Measurements from ENCODE around the gene TMEM158.

TMEM158 gene

DNA sequence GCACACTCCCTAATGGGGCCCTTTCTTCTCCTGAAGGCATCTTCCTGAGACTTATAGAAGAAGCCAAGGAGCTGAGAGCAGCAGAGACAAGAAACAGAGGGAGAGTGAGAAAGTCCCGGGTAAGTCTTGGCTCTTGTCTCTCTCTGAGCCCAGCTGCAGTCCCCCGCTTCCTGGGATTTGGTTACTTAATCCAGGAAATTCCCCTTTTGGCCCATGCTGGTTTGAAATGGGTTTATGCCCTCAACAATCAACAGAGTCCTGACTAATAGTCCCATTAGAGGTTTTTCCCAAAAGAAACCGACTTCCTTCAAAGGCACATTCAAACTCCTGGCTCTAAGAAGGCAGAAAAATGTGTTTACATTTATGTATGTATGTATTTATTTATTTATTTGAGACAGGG, 22.0 kb downstream of the TMEM158 start:
- DNase-seq (ENCODE audit: low read depth in 3 of 3) = no peak

DNA sequence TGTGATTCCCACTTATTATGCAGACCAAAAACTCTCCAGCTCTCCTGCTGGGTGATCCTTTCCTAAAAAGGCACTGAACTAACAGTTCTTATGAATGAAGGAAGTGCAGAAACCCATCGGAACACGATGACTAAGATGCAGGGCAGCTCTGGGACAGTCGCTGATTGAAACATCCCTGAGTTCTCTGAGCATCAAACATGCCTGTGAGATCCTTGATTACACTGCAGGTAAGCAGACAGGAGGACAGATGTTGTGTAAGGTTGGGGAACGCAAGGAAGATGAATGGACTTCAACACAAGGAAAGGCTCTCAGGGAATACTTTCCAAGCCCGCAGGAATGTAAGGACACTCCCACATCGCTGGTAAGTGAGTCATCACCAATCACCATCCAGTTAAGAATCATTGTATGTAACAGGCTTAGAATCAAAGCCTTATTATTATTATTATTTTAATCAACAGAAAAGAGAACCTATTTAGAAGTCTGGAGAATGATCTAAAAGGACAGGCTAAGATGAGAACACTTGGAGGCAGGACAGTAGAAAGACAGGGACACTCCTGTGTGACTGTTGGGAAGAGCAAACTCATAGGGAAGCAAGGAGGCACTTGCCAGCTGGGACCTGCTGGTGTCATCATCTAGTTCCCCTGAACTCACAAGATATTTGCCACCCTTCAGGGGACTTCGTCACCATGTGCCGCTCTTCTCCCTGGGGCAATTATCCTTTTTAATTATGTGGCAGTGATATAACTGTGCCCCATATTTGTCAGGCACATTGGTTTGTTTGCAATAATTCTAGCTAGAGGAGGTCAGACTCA, 26.0 kb downstream of the TMEM158 start:
- no peak for DNase-seq (ENCODE audit: low read depth in 3 of 3)

DNA sequence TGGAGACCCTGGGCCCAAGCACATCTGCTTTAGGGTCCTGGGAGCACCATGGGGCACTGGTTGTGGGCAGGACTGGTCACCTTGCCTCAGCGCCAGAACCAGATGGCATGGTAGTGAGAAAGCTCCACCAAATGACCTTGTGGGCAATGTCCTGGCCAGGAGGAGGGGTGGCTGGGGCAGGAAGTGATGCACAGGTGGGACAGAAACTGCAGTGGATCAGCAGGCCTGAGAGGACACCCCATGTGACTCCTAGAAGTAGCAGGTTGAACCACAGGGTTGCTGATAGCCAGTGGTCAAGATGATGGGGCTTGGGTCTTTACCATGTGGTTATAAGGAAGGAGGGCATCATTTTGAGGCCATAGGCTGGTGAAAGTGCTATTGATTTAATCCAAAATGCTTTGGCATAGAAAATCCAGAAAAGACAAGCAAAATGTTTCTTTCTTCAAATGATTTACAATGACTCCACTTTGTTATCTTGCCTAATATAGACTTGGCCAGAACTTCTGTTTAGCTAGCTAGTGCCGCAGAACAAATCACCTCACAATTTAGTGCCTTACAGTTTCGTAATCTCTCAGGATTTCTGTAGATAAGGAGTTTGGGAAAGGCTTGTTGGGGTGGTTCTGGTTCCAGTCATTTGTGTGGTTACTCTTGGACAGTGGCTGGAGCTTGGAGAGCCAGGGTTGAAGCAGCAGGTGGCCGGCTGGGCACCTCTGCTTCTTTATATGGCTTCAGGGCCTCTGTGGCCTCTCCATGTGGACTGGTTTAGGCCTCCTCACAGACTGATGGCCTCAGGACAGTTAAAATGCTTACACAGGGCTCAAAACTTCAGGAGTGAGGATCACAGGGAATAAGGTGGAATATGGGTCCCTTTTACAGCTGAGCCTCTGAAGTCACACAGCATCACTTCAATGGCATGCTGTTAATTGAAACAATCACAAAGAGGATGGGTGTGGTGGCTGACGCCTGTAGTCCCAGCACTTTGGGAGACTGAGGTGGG, 27.5 kb downstream of the TMEM158 start:
- no peak for DNase-seq (ENCODE audit: low read depth in 3 of 3)

DNA sequence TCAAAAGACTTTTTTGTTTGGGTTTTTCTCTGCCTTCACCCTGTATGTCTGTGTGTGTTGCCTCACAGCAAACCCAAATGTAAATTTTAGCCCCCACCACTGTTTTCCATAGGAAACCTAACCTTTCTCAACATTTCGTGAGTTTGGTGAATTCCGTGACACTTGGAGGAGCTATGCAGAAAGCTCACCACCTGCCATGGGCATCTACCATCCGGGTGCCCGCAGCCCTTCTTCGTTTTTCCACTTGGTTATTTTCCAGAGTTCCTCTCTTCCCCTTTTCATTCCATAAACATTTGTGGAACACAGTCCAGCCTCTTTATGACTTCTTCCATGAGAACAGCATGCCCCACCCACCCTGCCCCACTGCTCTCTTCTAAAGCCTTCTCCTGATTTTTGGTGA, 31.3 kb downstream of the TMEM158 start:
- DNase-seq (ENCODE audit: low read depth in 3 of 3) = no peak

DNA sequence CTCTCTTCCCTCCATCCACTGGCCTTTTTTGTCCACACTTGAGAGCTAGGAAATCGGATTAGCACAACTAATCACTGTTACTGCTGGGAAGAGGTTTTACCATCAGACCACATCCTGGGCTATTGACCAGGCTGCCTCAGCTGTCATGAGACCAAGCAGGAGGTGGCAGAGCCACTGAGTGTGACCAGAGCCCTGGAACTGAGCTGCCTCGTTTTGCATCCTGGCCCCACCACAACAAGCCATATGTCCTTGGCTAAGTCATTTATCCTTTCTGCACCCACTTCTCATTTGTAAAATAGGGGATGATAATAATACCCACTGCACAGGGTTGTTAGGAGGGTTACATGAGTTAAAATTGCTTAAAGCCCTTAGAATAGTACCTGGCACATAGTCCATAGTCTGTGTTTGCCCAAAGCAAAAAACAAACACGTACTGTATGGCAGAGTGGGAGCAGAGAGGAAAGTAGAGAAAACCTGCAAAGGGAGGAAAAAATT, 34.1 kb downstream of the TMEM158 start:
- no peak for DNase-seq (ENCODE audit: low read depth in 3 of 3)

DNA sequence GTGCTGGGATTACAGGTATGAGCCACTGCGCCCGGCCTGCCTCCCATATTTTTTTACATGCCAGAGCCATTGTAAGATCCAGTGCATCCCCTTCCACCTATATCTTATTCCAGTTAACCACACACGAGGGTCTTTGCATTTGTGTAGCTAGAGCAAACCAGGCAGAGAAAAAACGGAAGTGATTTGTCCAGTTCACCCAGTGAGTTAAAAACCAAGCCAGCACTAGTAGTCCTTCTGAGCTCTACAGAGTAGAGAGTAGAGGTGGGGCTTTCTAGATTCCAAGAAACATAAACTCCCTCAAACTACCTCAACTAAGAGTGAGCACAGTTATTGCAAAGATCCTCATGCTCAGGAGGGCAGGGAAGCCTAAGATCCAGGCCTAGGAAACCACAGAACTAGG, 34.7 kb downstream of the TMEM158 start:
- DNase-seq (ENCODE audit: low read depth in 3 of 3) = no peak

DNA sequence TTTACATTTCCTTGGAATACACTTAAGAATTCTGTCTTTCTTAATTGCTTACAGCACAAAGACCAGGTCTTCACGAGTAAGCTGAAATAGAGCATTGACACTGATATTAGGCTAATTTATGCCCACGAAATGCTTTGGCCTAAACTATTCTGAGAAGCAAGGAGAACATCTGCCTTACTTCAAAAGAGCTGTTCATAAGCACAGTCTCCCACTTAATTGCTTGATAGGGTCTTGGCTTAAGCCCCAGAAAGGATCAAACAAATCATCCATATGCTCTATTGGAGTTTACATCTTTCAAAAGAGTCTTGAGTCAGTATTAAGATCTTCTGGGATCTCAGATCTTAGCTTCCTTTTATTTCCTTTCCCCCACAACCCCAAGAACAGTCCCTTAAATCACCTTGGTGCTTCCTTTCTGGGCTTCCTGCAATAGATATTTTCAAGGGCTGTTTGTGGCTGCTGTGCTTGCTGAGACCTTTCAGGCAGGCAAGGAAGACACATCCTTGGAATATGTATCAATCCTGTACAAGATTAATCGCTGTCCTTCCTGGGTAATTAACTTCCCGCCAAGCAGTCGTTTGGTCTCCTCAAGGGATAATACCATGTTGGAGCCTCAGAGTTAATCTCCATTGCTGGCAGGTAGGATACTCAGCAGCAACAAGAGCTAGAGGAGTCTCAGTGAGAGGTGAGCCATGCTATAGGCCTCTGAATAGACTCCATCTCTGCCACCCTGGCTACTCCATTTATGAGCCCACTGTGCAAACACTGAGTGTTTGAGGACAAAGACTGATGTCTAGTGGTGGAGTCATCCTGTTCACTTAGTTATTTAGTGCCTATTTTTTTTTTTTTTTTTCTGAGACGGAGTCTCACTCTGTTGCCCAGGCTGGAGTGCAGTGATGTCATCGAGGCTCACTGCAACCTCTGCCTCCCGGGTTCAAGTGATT, 37.1 kb downstream of the TMEM158 start:
- no peak for DNase-seq (ENCODE audit: low read depth in 3 of 3)

DNA sequence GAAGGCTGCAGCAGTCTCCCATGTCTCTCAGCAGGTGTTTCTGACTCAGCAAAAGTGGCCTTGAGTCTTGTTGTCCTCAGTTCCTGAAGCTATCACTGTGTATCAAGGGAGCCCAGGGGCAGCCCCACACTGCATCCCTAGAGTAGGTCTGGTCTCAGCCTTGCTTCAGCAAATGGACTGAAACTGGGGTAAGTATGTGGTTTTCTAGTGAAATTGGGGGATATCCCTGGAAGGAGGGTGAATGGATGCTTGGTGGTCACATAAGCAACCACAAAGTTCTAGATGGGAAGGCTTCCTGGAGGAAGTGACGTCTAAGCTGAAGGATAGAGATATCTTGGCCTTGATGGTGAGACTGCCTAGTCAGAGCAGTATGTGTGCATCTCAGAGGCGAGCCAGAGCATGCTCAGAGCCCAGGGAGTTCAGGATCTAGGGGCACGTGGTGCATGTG, 38.4 kb downstream of the TMEM158 start:
- peak in 1 of 3 experiments; percentile 27 for DNase-seq (ENCODE audit: low read depth in 3 of 3)

DNA sequence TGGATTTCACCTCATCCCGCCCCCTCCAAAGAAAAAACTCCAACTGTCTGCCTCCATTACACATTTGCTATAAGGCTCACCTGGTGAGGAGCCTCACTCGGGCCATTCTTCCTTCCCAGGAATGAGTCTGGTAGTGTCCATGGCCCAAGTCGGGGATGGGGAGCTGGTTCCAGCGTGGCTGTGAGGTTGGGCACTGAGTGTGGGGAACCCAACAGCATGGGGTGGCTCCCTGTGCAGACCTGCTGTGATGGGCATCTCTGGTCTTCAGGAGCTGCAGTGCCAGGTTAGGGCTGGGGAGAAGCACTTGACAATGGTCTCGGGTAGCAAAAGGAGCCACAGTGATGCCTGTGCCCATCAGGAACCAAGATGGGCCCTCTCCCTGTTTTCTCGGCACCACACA, 39.2 kb downstream of the TMEM158 start:
- no peak for DNase-seq (ENCODE audit: low read depth in 3 of 3)

DNA sequence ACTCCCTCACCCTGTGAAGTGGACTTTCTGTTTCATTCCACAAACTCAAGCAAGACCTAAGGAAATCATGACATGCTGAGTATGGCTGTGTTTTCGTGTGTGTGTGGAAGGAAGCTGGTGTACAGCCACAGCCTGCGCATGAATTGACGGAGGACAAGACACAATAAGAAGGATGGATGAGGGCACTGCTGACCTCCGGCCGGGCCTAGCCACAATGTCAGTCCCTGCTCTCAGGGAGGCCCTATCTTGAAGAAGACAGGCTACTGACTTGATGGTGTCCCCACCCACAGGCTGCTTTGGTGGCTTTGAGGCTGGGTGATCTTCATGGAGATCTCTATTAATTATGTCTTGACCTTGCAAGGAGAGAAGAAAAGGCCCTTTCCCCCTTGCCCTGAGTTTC, 40.6 kb downstream of the TMEM158 start:
- DNase-seq (ENCODE audit: low read depth in 3 of 3) = no peak

DNA sequence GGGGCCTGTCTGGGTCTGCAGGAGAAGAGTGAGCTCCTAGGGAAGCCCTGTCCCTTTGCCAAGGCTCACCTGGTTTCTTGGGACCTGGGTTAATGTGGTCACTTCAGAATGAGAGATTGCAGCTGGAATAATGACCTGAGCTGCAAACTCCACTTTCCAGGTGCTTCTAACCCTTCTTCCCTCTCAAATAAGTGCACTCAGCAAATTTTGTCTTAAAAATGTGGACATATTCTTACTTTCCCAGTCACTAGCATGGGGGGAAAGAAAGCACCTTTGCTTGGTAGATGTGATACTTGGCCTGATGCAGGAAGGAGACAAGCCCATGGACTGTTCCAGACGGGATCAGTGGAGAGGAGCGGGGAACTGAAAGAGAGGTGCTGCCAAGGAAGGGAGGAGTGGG, 41.0 kb downstream of the TMEM158 start:
- no peak for DNase-seq (ENCODE audit: low read depth in 3 of 3)

DNA sequence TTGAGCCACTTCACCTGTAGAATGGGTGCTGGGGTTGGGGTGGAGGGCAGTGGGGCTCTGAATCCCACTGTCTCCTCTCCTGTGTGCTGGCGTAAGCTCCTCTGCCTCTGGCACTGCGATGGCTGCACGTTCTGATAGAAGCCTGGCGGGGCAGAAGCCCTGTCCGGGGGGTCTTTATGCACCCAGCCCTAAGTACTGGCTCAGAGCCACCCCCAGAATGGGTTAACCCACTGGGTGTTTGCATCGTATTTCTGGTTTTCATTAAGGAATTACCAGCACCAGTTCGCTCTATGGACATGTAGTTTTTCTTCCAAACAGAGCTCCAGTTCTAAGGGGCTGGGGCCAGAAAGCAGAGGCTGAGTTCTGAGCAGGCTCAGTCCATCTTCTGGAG, 42.2 kb downstream of the TMEM158 start:
- no peak for DNase-seq (ENCODE audit: low read depth in 3 of 3)

DNA sequence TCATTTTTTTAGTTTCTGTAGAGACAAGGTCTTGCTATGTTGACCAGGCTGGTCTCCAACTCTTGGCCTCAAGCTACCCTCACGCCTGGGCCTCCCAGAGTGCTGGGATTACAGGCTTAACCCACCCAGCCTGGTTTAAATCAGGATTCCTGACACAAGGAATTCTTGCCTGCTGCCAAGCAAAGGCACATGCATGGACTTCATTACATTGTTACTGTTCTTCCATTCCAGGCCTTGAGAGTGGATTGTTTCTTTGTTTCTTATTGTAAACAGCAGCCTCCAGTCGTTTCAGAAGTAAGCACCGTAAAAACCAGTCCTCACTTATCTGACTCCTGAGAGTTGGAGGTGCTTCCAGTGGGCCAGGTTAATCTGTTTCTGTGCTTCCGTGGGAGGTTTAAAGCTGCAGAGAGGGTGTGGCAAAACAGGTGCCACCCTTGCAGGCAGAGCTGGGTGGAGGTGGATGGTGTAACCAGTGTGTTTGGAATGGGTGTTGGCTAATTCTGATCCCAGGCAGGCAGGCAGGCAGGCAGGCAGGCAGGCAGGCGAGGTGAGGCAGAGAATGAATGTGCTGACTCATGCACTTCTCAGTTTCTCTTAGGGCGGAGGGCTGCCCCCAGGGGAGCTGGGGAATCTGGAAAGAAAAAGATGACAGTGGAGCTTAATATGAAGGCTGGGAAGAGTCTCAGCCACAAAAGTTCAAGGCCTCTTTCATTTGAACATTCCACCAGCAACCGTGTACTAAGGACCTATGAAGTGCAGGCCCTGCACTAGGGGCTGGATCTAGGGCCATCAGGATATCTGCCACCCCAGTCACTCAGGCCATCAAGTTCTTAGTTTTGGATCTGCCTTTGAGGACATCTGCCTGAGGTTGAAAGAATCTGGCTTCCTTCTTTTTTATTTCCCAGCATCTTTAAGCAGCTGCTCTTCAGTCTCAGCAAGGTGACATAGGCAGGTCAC, 42.9 kb downstream of the TMEM158 start:
- no peak for DNase-seq (ENCODE audit: low read depth in 3 of 3)

DNA sequence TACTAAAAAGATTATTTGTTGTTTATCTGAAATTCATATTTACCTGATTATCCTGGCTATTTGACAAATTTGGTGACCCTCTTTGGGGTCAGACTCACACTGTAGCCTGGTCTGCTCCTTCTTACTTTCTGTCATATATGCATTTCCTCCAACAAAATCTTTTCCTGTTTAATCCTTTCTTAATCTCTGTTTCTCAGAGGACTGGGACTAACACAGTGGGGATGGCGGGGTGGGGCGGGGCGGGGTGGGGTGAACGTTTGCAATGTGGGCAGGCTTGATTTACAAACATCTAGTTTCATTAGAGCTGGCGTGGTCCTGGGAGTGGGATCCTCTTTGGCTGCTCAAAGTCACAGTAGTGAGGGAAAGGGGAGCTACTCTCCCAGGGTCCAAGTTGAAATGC, 44.6 kb downstream of the TMEM158 start:
- no peak for DNase-seq (ENCODE audit: low read depth in 3 of 3)

DNA sequence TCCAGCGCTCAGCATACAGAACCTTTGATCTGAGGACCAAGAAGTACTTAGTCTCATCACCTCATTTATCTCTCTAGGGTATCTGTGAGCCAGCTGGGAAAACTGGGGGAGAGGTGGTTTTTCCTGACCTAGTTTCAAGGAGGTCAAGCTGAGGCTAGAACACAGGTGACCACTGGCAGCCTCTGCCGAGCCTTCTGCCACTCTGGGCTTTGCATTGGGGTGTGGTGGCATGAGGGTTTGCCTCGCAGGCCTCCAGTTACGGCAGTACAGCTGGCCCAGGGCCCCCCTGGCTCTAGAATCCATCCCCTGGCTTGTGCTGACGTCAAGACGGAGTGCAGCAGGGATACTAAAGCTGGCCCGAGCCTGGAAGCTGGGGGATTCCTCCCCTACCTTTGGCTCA, 45.2 kb downstream of the TMEM158 start:
- DNase-seq (ENCODE audit: low read depth in 3 of 3) = no peak

DNA sequence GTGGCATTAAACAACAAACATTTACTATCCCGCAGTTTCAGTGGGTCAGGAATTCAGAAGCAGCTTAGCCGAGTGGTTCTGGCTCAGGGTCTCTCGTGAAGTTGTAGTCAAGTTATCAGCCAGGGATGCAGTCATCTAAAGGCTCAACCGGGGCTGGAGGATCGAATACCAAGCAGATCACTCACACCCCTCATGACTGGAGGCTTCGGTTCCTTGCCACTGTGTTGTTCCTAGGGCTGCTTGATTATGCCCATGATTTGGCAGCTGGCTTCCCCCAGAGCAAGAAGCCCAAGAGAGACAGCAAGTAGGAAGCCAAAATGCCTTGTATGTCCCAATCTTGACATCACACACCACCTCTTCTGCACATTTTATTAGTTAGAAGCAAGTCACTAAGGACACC, 46.0 kb downstream of the TMEM158 start:
- no peak for DNase-seq (ENCODE audit: low read depth in 3 of 3)

DNA sequence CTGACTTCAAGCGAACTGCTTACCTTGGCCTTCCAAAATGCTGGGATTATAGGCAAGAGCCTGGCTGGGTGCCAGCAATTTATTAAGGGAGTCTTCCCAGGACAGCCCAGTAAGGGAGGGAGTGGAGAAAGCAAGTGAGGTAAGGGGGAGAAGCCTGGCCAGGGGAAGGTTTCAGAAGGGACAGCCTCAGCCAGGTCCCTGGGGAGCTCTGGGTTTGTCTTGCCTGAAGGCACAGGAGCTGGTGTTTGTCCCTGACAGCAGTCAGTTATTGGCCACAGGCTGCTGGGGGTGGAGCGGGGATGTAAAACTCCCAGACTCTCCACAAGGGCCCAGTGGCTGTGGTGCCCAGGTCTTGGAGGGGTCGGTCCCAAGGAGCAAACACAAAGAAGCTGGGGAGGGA, 46.9 kb downstream of the TMEM158 start:
- DNase-seq (ENCODE audit: low read depth in 3 of 3) = no peak

DNA sequence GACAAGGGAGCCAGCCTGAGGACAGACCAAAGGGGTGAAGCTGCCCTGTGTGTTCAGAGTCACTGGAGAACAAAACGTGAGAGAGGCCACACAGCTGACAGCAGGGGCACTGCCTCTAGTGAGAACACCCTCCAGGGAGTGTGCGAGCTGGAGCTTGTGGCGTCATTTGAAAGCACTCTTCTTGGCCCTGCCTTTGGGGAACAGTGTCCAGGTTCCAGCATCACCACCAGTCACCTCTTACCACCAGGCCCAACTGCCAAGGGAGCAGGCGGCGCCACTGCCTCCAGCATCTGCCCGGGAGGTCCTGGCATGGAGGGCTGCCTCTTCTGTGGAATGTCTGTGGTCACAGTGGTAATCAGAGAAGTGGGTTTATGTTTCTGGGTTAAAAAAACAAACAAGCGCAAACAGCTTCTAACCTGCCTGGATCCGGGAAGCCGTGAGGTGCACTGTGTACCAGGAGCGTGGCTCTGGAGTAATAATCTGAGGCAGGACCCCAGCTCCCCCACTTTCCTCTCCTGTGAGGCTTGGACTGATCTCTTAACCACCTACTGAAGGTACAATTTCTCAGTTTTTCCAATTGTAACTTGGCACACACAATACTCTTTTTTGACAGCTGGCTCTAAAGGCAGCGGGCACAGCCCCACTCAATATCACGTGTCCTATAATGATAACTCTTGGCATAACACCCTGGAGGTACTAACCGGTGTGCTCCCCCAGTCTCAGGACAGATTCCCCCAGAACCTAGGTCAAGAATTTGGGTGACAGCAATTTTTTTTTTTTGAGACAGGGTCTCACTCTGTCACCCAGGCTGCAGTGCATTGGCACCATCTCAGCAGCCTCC, 47.7 kb downstream of the TMEM158 start:
- no peak for DNase-seq (ENCODE audit: low read depth in 3 of 3)

DNA sequence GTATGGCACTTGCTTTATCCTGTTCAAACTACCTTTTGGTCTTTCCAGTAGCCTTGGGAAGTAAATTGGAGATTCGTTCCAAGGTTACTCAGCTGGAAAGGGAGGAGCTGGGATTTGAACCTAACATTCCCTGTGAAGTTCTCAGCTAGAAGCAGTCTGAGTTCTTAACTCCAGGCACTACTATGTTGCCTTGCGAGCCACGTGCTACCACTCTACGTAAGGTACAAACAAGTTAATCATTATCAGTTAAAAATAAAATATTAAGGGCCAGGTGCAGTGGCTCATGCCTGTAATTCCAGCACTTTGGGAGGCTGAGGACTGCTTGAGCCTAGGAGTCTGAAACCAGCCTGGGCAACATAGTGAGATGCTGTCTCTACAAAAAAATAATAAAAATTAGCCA, 49.2 kb downstream of the TMEM158 start:
- no peak for DNase-seq (ENCODE audit: low read depth in 3 of 3)
